HUDEP-2 (cell line): ENCODE data around the gene THAP4.
"Not testable (repeated sequence)": the region's sequence is repeated elsewhere in the genome, so short reads cannot be mapped to it uniquely, and the experiment has no call there.

ENCODE experiments used
- DNase-seq, 76 experiments: peaks; one replicate each; lab custom pipeline; 2025; ENCODE audit not compliant: unreplicated experiment in 76 of 76; lab: John Stamatoyannopoulos, UW

Gene THAP4

GRCh38 chr2:241666627-241667400 is 29.9 kb upstream of the THAP4 start:
- no peak for DNase-seq

- no peak for DNase-seq
These were observed 28.9 kb upstream of the THAP4 start for GRCh38 chr2:241665731-241666440.

DNA sequence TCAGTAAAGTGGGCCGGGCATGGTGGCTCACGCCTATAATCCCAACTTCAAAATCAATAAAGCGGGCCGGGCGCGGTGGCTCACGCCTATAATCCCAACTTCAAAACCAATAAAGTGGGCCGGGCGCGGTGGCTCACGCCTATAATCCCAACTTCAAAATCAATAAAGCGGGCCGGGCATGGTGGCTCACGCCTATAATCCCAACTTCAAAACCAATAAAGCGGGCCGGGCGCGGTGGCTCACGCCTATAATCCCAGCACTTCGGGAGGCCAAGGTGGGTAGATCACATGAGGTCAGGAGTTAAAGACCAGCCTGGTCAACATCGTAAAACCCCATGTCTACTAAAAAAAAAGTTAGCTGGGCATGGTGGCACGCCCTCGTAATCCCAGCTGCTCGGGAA is 25.8 kb upstream of the THAP4 start:
- not testable (repeated sequence) for DNase-seq

- no peak for DNase-seq
These were observed 23.7 kb upstream of the THAP4 start for GRCh38 chr2:241660593-241661213.

- peak in 43 of 76 experiments; percentile 6 to 47 (median 22) for DNase-seq
These were observed 22.3 kb upstream of the THAP4 start for GRCh38 chr2:241659150-241659739.

- DNase-seq: no peak
These were observed 21.3 kb upstream of the THAP4 start for GRCh38 chr2:241658296-241658695.

DNA sequence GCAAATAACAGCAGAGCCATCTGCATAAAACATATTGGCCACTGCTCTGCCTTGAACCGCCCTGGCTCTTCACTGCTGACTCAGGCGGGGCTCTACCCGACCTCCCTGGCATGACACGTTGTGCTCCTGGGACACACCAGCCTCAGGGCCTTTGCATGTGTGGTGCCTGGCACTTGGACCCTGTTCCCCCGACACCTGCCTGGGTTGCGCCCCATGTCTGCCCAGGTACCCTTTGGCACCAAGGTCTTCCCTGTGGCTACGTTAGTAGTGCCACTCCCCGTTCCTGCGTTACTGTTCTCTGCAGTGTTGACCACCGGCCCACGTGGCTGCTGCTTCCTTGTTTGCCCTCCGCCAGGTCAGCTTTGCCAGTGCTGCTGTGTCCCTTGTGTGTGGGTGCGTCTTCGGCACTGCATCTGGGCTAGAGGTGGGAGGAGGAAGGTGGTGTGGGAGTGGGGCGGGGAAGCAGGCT is 20.9 kb upstream of the THAP4 start:
- DNase-seq: no peak

GRCh38 chr2:241656190-241656741 is 19.3 kb upstream of the THAP4 start:
- no peak for DNase-seq

GRCh38 chr2:241655516-241656189 is 18.7 kb upstream of the THAP4 start:
- DNase-seq: no peak

DNA sequence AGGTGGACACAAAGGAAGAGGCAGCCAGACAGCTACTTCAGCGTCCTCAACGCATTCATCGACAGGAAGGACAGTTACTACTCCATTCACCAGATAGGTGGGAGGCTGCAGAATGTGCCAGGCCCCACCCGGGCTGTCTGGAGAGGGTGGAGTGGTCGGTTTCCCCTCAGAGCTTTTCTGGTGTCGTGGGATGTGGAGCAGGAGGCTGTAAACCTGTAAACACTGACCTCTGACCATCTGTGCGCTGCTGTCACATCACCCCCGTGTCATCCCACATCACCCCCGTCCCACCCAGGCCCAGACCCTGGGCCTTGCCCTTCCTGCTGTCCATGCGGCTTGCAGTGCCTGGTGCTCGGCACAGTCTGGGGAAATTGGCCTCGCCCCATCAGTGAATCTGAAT is 17.6 kb upstream of the THAP4 start:
- DNase-seq: no peak

DNA sequence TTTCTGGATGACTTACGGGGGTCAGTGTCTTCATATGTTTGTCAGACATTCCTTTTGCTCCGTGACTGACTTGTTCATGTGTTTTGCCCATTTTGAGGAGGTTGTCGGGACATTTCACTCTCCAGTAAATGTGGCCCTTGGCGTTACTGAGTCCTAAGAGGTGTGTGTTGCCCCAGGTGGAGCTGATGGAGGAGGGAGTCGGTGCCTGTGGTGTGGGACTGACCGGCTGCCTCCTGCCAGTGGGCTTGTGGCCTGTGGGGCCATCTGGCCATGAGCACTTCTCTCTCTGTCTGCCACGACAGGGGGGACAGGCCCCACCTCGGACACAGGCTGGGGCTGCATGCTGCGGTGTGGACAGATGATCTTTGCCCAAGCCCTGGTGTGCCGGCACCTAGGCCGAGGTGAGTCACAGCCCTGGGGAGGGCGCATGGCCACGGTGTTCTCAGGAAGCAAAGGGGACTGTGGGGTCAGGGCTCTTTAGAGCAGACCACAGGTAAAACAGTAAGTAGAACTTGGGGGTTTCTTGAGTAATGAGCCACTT is 16.3 kb upstream of the THAP4 start:
- no peak for DNase-seq

DNA sequence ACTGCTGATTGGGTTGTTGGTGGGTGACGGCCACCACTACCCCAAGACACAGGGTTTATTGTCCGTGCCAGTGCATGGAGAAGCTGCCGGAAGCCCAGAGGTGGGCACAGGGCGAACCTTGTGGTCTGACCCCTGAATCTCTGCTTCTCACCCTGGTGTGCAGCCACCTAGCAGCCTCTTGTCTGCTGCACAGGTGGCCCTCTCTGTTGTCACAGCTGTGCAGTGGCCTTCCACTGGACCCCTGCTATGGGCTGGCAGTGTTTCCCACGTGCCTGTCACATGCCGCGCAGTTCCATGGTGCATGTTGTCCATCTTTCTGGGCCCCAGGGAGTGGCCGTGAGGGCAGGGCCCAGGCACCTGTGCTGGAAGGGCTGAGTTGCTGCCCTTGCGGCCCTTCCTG is 15.8 kb upstream of the THAP4 start:
- no peak for DNase-seq

DNA sequence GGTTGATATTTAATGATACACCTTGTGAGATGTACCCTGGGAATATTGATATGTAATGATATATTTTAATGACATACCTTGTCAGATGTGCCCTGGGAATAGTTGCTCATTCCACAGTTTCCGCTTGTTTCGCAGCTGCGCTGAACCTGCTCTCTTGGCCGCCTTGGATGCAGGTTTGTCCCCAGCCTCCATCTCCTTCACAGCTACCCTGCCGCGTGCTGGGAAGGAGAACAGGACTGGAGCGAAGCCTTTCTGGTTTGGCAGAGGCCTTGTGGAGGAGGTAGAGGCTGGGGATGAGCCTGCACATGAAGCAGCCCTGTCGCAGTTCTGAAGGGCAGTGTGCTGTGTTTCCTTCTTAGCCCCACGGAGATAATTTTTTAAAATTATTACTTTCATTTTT is 15.2 kb upstream of the THAP4 start:
- DNase-seq: no peak

GRCh38 chr2:241649927-241650326 is 13.0 kb upstream of the THAP4 start:
- no peak for DNase-seq

DNA sequence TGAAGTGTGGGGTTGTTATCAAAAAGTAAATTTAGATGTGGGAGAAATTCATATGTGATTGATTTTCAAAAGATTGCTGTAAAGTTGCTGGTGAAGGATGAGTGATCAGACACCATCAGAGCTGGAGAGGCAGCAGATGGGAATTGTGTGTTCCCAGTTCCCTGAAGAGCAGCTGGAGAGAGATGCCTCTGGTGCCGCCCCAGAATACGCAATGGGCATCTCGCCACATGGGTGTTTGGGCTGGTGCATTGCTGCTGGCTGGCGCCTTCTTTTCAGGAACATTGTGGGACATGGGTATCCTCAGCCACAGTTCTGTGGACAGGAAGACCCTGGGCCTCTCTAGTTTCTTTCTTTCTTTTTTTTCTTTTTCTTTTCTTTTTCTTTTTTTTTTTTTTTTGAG is 12.4 kb upstream of the THAP4 start:
- DNase-seq: no peak

GRCh38 chr2:241648453-241648852 is 11.5 kb upstream of the THAP4 start:
- DNase-seq: no peak

GRCh38 chr2:241645915-241646645 is 9.1 kb upstream of the THAP4 start:
- DNase-seq: no peak

- DNase-seq: no peak
These were observed 8.3 kb upstream of the THAP4 start for GRCh38 chr2:241645056-241645914.

GRCh38 chr2:241641631-241642030 is 4.7 kb upstream of the THAP4 start:
- DNase-seq: peak in 4 of 76 experiments; percentile 5 to 7 (median 7)
